GM12892 (cell line): ENCODE data around the gene LZTS2.

ENCODE experiments used
- POLR2AphosphoS5 ChIP-seq: IDR thresholded peaks from 2 replicates; pipeline ENCODE4 v1.6.1; 2011; ENCODE audit warnings: low read depth, low read length, control low read depth
- TAF1 ChIP-seq: IDR thresholded peaks from 2 replicates; pipeline ENCODE4 v1.6.1; 2011; ENCODE audit warnings: low read depth, mild to moderate bottlenecking, control low read depth, low read length, borderline replicate concordance

GRCh38 chr10:100996678-100997359 is 2.8 kb upstream of the LZTS2 start:
- TF ChIP-seq POLR2AphosphoS5 (no peak), TAF1 (no peak)
